GM18909 (cell line): ENCODE results near the gene DOCK1.

ENCODE experiments used
- ATAC-seq: cut with Tn5 transposase; IDR thresholded peaks from one replicate; pipeline ENCODE4 v1.9.1; 2021; ENCODE audit warnings: mild to moderate bottlenecking; ENCODE audit not compliant: unreplicated experiment, poor library complexity

The DOCK1 gene

DNA sequence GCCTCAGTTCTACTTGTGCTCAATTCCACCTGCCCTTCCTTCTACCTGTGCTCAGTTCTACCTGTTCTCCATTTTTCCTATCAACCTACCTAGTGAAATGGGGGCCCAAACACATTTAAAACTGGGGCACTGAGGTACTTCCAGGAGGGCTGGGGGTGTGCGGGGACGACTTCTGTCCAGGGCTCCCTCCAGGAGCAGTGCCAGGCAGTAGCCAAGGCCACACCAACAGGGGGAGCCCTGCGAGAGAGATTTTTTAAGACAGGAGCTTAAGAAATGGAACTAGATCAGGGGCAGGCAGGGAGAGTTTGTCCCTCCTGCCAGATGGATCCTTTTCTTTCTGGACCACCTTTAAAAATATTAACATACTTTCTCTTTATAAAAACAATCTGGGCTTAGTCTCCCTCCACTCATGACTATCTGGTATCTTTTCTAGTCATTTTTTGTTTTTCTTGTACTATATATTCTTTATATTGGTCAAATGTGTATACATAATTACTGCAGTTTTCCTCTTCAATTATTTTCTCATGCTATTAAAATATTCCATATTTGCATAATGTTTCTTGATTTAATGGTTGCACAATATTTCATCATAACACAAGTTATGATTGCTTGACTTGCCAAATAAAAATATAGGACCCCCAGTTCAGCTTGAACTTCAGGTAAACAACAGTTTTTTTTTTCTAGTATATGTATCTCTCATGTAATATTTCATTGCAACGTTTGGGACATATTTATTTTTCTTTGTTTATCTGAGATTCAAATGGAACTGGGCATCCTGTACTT, 338.5 kb downstream of the DOCK1 start:
- no peak for ATAC-seq

DNA sequence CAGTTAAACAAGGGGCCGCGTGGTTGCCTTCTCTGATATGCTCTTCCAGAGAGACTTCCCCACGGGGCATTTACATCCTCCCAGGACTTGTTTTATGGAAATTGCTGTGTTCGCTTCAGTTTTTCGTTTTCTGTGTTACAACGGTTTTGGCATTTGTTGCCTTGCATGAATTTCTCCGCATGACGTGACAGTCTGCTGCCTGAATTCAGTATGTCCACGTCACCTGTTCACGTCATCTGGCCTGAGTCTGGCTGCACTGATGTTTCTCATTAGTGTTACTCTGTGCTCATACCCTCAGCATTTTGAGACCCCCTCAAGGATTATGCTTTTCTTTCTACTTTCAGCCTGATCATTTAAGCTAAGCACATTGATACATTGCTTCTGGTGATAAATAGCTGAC, 340.2 kb downstream of the DOCK1 start:
- ATAC-seq: no peak

DNA sequence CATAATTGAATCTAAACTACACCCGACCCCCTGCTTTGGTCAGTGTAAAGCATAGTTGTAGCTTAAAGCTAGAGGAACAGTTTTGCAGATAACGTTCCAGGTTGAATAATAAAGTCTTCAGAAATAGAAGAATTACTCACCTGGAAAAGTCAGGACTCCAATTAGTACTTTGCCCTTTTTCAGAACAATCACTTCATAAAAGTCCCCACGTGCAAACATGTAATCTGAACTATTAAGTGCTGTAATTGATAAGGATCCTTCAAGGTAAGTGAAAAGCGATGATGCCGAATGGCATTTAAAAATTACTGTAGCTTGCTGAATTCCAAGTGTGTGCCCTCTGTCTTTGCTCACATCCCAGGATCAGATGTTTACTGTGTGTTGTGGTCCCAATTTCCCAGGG, 344.8 kb downstream of the DOCK1 start:
- no peak for ATAC-seq

DNA sequence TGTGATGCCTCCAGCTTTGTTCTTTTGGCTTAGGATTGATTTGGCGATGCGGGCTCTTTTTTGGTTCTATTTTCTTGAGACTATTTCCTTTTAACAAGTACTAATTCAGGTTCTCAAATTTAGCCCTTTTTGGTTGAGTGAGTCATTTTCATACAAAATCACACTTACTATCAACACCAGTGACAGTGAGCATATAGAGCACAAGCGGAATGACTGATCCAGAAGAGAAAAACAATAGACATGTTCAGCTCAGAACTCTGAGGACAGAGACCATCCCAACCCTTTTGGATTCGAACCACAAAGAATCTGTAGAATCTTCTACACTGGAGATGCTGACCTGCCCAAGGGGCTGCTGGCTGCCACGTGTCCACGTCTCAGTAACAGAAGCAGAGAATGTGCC, 347.6 kb downstream of the DOCK1 start:
- ATAC-seq: no peak

DNA sequence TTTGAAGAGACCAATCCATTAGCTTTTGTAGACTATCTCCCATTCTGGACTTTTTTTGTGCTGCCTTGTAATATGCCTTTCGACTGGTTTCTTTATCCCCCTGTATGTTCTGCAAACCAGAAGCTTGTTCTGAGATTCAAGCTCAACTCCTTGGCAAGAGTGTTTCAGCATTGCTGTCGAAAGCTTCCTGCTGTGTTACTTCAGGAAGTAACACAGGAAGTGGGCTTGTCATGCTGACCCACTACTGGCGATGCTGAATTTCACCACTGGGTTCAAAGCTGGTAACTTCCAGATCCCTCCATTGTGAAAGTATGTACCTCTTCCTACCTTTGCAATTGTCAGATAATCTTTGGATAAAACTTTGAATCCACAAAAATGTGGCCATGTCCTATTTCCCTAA, 349.0 kb downstream of the DOCK1 start:
- ATAC-seq: no peak

DNA sequence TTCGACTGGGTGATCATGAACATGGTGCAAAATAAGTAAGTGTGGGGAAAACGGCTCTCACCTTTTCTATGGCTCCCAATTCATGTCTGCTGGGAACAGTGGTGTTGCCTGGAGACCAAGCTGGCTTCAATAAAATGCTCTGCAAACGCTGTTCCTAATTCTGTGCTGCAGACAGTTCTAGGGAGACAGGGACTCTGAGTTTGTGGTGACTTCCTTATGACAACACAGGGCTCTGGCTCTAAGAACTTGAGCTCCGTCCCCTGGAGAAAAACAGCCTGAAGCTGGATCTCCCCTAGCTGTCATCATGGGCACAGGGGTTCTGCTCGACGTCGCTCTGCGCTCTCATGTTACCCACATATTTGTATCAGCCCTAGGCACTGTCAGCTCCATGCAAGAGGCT, 352.2 kb downstream of the DOCK1 start:
- ATAC-seq: no peak

DNA sequence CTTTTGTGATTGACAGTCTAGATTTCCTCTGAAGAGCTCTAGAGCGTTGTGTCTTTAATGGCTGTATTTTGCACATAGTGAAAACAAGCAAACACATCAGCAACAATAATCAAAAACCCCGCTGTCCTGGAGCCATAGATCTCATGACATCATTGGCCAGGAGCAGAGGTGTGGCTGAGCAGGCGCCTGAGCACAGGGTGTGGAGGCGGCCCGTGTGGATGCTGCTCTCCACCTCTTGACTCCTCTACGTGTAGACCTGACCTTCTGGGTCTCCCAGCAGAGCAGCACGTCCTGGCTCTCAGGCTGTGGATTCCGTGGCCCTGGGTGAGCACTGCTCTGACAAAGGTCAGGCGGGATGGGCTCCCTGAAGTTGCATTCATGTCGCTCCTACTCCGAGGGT, 354.1 kb downstream of the DOCK1 start:
- no peak for ATAC-seq

DNA sequence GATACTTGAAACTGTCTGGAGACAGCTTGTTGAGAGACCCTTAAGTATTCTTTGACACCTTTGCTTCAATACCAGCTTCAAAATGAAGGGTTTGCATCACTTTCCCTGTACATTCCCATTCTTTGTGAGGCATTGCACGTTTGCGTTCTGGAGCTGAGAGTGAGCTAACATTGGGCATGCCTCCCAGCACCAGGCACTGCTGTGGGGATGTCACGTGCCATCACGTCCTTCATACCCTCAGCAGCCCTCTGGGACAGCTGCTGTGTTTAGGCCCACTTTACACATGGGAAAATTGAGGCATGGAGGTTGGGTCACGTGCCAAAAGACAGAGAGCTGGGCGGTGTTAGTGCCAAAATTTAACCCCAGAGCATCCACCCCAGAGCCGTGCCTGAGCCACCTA, 357.4 kb downstream of the DOCK1 start:
- ATAC-seq: no peak

DNA sequence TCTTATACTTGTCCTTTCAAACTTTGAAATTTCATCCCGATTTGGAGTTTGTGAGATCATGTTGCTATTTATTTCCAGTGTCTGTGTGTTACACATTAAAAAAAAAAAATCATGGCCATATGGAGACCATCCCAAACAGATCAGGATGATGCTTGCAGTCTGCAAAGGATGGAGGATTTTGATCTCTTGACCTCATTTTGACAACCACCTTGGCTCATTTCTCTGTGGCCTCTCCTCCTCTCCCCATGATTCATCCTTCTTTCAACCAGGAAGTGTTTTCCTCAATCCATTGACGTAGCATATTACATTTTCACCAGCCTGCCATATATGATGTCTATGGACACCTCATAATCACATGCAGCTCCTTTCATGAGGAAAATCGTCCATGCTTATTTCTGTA, 360.1 kb downstream of the DOCK1 start:
- ATAC-seq: no peak

DNA sequence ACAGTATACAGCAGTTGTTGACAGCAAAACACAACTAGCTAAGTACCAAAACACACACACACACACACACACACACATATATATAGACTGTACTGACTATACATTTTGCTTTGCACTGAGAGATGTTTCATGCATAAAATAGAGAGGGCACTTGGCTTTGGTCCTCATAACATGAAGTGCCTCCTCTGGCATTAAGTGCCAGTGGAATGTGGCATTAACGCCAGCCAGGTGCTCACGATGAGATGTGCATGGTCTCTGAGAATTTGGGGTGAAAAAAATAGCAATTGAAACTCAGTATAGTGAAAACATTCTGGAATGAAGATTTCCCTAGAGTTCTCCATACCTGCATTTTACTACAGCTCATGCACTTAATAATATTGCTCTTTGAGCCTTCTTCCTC, 361.2 kb downstream of the DOCK1 start:
- ATAC-seq: no peak

DNA sequence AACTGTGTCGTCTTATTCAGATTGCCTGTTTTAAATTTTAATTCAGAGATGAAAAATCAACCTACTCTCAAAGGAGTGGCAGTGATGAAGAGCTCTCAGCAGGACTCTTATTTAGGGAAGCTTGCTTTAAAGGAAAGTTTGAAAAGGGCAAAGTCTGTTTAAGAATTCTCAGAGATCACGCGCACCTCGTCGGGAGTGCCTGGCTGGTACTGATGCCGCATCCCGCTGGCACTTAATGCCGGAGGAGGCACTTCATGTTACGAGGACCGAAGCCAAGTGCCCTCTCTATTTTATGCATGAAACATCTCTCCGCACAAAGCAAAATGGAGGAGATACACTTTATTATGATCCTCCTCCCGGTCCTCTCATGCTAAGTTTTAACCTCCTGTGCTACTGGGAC, 362.2 kb downstream of the DOCK1 start:
- no peak for ATAC-seq

DNA sequence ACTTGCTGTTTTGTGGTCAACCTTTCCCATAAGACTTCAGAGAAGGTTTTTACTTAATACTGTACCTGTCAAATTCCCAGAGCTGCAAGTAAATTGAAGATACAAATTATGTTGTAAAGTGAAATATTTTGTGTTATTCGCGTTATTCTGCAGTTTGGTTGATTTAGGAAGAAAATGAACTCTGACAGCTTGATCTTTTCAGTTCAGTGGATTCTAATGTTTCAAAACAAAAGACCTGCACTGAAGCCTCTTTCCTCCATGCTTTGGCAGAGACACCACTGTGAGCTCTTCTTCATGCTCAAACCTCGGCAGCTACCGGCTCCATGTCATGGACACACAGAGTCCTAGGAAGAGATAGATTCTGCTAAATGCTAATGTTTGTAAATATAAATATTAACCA, 366.8 kb downstream of the DOCK1 start:
- no peak for ATAC-seq

DNA sequence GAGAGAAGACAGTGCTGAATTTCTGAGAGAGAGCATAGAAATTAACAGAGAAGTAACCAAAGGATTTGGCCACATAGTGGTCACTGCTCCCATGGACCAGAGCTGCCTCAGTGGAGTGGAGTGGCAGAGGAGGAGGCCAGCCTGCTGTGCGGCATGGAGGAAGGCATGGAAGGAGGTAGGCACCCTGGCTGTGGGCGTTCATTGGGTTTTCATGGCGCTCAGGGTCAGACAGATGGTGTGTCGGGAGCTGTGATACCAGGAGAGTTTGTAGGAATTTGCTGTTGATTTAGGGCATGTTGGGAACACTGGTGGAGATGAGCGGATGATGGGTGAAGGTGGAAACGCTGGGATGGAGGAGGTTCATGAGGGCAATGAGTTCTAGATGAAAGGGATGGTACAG, 370.0 kb downstream of the DOCK1 start:
- no peak for ATAC-seq

DNA sequence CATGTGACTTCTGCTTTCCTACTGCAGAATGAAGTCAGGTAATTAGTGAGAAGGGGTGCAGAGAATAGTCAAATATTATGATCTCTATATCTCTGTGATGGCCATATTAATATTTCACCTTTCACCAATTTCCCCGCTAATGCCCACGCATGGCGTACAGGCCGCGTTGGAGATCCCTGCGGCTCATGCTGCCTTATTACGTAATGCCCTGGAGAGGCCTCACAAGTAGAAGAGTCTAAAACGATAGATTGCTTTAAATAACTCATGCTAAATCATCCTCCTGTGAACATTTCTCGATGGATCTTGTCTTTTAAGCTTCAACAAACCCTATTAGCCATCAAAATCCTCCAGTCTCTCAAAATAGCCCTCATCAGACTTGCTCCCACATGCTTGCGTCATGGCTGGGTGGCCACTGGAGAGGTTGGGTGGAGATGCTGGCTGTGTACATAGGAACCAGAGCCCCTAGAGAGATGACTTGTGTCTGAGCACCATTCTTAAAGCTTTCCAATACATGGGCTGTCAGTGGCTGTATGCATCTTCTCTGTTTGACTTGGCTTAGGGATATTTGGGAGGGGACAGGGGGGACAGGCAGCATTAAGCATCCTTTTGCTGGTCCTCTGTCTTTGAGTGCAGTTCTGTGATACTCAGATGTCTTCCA, 370.7 kb downstream of the DOCK1 start:
- ATAC-seq: no peak

DNA sequence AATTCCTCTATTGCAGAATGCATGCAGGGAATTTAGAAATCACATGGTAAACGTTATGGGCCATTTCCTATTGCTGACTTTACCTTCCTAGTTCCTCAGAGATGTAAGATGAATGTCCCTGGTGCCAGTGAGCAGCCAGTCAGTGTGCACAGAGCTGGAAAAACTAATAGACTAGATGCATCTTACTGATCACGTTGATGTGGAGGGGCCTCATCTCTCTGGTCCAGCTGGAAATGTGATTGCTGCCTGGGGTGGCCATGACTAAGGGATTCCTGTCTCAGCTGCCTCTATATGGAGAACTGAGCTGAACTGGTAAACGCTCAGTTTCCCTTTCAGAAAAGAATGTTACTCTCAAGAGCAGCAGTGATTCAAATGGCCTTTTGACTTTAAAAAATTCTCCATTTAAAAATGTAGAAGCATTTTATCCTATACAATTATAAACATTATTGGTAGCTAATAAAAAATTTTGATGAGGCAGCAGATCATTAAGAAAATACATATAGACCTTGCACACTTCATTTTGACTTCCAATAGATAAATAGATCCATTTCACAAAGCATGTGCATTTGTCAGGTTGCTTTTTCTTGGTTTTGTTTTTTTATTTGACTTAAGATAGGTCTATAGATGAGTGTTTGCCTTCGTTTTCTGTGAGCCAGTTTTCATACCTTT, 371.7 kb downstream of the DOCK1 start:
- ATAC-seq: no peak

DNA sequence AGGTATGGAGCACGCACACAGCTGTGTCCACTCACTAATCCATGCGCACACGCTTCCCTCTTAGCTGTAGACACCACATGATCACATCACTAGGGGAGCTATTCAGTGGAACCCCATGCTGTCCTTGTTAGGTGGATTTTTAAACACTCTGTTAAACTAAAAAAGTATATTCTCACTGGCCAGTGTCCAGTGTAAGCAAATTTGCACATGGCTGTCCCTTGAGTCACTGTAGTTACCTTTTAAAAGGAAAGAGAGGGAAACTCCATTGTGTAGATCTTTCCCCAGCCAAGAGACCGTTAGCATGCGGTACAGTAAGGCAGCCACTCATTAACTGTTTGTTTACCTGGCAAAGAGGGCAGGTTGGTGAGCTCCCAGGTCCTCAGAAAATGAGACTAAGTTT, 372.8 kb downstream of the DOCK1 start:
- no peak for ATAC-seq

DNA sequence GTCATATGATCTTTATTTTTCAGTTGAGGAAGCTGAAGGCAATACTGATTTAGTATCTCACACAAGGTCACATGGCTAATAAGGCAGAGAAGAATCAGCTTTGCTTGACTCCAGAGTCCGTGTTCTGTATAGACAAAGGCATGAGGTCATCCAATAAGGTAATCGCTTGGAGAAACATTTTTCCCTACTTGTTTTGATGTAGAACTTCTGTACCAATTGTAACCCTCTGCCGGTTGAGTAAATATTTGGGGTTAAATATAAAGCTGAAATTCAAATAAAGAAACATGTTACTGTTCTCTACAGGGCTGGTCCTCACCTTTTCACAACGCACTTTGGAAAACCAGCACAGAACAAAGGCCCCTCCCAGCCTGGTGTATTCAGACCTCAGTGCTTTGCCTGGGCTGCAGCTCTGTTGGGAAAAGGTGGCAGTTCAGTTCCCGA, 374.1 kb downstream of the DOCK1 start:
- no peak for ATAC-seq

DNA sequence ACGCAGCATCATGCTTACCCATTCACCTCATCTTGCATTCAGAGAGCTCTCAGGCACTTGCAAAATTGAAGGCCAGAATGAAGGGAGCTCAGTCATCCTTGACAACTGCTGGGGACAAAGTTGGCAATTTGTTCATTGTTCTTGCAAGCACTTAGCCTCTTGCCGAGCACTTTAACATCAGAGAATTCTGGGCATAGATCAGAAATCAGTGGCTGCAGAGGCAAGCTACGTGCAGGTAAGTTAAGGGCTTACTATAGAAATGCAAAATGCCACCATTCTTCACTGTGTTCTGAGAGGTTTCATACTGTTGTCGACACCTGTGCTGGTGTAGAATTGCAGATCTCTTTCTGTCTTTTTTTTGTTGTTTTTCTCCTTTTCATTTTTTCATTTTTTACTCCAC, 375.2 kb downstream of the DOCK1 start:
- no peak for ATAC-seq

DNA sequence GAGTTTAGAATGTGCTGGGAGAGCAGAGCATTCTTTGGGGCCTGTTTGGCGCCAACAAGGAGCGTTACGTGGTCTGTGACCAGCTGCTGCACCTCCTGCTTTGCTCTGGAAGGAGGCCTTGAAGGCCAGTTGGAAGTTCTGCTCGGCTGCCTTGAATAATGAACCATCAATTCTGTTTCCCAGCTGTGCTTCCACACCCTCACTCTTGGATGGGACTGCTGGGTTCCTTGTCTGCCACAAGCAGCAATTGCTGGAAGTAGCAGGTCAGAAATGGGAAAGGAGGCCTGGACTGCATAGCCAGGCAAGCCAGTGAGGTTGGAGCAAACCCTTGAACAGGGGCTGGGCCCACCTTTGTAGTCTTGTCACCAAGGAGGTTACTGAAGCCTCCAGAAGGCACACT, 377.8 kb downstream of the DOCK1 start:
- ATAC-seq: no peak

DNA sequence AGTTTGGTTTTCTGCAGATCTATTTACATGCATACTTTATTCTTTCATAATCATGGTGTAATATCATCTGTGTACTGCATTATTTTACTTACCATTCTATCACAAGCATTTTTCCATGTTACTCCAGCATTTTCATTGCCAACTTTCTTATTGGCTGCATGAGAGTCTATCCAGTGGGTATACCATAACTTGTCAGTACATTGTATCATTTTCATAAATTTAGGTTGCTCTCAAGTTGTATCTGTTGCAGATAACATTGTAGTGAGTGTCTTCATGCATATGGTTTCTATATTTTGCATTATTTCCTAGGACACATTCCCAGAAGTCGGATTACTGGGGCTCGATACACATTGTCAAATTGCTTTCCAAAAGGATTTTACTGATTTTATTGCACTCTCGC, 378.3 kb downstream of the DOCK1 start:
- no peak for ATAC-seq

DNA sequence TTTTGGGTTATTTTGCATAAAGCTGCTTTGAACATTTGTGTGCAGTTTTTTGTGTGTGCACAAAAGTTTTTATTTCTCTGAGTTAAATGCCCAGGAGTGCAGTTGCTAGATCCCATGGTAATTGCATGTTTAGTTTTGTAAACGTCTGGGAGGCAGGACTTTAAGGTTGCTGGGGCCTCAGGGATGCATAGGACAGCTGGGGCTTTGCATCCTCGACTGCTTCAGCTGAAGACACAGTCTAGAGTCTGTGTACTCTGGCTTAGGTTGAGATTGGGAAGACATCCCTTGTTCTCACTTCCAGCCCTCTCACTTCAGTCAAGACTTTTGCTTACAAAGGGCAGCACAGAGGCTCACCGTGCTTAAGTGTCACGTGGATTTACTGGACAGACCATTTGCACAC, 385.6 kb downstream of the DOCK1 start:
- no peak for ATAC-seq

DNA sequence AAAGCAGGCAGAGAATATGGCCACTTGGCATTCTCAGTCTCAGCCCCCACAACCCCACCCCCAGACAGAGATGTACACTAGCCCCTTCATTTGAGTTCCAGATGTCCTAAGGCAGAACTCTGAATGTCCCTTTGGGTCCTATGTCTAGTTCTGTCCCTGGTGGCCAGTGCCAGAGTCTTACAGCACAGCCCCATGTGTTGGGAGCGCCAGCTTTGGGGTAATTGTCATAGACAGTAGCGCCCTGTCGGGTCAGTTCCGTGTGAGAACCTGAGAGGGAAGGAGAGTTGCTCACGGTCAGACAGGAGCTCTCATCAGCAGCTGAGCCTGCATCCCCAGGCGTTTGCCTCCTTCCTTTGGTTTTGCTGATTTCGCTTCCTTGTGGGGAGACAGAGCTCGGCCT, 386.1 kb downstream of the DOCK1 start:
- no peak for ATAC-seq
